GM19238 (cell line): ENCODE measurements around the gene TLE6.
"Not testable (repeated sequence)": the region's sequence is repeated elsewhere in the genome, so short reads cannot be mapped to it uniquely, and the experiment has no call there.

Experiments
- DNase-seq: peaks from one replicate; pipeline ENCODE4 v3.0.0; 2011; ENCODE audit warnings: low spot score; ENCODE audit not compliant: insufficient read length

The TLE6 gene

DNA sequence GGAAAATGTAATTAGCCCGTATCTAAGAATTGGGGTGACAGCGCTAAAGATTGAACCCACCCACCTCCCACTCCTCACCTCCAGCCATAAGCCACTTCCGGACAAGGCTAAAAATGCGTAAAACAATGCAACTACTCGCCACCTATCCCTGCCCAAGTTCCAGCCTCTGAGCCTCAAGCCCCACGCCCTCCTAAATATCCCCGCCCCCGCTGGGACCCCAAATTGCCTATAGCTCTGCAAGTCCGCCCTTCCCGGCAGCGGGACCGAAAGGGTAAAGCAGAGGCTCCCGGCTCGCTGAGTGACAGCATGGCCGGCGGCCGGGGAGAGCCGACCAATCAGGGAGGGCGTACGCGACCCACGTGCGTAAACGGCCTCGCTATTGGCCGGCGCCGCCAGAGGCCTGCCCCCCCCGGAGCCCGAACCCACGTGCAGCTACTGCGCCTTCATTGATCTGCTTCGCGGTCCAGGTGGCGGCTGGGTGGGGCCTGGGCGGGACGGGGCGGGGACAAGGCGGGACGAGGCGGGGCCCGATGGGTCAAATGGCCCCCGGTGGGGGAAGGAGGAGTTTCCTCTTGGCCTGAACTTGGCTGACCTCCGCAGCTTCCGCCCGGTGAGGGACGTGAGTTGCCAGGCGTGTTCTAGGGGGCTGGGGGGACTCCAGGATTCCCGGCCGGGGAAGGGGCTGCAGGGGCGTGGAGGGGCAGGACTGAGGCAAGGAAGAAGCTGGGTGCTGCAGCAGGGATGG, at the start of gene TLE6:
TLE6 (plus strand) TSS at position 564 of the 745 bp plus-strand sequence. CDS start 670 bp downstream, outside the sequence.
- peak; percentile 99 for DNase-seq

DNA sequence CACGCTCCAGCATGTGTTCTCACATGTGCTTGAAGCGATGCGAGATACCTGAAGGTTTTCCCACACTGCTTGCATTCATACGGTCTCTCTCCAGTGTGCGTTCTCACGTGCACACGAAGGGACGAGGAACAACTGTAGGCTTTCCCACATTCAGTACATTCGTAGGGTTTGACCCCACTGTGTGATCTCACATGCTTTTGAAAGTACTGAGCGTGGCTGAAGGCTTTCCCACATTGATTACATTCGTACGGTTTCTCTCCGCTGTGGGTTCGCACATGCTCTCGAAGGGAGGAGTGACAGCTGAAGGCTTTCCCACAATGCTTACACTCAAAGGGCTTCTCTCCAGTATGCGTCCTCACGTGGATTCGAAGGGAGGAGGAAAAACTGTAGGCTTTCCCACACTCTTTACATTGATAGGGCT, 43.9 kb upstream of the TLE6 start:
- DNase-seq: no peak

DNA sequence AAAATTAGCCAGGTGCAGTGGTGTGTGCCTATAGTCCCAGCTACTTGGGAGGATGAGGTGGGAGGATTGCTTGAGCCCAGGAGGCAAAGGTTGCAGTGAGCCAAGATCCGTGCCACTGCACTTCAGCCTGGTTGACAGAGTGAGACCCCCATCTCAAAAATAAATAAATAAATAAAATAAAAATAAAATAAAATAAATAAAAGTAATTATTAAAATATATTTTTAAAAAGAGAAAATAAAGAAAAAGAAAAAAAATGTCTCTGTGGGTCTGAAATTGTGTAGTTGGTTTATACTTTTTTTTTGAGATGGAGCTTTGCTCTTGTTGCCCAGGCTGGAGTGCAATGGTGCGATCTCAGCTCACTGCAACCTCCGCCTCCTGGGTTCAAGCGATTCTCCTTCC, 41.5 kb upstream of the TLE6 start:
- DNase-seq: not testable (repeated sequence)

DNA sequence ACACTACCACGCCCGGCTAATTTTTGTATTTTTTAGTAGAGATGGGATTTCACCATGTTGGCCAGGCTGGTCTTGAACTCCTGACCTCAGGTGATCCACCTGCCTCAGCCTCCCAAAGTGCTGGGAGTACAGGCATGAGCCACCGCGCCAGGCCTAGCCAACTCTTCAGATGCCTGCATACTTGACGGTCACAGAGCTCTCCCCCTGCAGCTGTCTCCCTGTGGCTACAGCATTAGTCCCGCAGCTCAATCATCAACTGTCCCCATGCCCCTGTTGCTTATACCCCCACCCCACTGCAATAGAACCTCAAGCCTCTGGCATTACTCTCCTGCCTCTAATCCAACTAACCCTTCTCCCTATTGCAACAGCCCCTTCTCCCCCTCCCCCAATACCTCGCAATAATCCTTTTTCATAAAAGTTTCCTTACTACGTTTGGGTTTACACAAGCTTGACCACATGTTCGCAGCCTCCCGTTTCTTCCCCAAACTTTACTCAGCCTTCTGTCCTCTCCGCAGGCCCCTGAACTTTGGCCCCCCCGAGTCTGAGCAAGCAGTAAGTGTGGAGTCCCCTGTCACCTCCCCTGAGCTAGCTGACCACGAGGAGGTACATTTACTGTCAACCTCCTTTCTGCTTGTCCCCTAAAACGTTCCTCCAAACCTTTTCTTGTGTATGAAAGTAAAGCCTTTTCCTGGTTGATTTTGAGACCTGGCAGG, 34.3 kb upstream of the TLE6 start:
- no peak for DNase-seq

DNA sequence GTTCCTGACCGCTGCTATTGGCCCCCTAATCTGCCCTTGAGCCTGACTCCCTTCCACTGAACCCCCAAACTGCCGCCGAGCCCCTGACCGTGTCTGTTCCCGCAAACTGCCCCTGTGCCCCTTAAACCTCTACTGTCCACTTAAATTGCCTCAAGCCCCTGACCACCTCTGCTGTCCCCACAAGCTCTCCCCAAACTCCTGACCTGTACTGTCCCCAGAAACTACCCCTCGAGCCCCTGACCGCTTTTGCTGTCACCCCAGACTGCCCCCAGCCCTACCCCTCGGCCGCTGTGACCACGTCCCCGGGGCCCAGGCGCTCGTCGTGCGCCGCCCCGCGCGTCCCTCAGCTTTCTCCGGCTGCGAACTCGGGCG, 33.0 kb upstream of the TLE6 start:
- no peak for DNase-seq

DNA sequence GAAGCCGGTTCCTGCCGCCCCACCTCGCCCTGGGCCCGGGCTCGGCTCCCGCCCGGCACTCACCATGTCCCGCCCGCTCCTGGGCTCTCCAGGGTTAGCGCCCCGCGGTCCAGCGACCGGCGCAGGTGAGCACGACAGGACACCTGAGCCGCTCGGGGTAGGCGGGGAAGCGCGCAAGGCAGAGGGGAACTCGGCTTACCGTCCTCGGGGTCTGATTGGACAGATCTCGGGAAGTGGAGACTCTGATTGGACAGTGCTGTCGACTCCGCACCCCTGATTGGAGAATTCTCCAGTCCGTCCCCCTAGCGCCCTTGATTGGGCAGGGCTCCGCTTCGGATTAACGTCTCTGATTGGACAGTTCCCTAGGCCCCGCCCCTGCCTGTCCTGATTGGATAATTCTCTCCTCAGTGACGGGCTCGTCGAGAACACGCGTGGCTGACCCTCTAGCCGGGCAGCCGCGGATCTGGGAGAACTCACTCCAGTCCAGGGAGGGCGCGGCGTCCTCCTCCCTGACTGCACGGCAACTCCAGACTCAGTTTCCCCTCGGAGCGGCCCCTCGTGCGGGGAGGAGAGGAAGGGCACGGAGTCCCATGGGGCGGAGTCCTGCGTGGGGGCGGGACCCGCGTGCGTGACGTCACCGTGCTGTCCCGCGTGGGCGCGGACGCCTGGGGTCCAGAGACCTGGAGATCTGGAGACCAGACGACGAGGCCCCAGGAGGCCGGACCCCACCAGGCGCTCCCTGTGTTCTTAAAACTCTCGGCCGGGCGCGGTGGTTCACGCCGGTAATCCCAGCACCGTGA, 32.4 kb upstream of the TLE6 start, which contains the start of gene ZNF77:
ZNF77 (minus strand) TSS at position 197 of the 800 bp plus-strand sequence; CDS start at position 66, 131 bp downstream.
- peak; percentile 98 for DNase-seq

DNA sequence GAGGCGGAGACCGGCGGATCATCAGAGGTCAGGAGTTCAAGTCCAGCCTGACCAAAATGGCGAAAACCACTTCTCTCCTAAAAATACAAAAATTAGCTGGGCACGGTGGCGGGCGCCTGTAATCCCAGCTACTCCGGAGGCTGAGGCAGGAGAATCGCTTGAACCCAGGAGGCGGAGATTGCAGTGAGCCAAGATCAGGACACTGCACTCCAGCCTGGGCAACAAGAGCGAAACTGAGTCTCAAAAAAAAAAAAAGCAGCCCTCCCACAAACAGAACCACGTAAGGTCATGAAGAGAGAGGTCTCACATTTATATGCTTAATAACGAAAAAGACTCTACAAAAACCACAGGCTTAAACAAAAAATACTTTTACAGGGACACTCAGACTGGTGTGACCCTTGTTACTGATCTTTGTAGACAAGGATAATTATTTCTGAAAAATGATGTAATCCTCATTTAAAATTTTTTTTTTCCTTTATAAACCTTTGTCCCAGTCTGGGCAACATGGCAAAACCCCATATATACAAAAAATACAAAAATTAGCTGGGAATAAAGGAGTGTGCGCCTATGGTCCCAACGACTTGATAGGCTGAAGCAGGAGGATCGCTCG, 31.7 kb upstream of the TLE6 start:
- no peak for DNase-seq

DNA sequence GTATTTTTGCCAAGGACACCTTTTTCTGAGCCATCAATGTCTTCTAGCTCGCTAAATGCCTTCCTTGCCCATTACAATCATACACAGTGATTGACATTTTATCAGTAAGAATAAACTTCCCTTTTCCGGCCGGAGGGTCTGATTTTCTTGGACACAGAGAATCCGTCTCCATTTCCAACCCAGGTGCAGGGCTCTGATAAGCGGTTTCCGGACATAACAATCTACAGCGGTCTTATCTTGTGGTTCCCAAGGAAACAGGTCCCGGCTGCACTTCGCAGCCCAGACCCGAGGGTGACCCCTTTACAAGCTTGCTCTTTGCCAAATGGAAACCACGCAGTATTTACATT, 27.5 kb upstream of the TLE6 start:
- no peak for DNase-seq

DNA sequence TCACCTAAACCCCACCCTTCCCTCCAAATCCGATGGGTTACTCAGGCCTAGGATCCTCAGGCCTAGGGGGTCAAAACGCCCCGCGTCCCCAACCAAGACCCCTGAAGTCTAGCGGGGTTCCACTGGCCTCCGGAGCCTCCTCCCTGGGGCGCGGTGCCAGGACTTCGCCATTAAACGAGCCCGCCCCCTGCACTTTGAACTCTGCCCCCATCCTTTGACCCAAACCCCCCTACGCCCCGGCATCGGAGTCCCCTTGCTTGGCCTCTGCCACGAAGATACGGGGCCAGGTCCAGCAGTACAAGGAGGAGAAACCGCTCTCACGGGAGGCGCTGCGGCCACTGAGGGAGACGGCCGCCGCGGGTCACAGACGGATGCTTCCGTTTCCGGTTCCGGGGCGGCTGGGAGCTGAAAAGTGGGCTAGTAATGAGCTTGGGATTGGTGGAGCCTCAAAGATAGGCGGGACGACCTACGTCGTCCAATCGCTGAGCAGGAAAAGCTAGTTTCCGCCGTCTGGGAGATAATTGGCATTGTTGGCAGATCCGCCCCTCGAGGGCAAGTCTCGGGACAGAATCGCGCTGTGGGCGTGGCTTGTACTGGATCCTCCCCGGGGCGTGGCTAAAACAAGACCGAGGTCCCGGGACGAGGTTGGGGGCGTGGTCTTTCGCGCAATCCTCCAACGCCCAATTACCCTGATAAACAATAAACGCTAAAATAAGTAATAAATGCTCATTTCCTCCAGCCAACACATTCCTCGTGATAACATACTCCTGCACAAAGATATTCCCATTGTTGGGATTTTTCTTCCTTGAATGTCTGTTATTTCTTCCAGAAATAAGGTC, 26.9 kb upstream of the TLE6 start:
- peak; percentile 96 for DNase-seq

DNA sequence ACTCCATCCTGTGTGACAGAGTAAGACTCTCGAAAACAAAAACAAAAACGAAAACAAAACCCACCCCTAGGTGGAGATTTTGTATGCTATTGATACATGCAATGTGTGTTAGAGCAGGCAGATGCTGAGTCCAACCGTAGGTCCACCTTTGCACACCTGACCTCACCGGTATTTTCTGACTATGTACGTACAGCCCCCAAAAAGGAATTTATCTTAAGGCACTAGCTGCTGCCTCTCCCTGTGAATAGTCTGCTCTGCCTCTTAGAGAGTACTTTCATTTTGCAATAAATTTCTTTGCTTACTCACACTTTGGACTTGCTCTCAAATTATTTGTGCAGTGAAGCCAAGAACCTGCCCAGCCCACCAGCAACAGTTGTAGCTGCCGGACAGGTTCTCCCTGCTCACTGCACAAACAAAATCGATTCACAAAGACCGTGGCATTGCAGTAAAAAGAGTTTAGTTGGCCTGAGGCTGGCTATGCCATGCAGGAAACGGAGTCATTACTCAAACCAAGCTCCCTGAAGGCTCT, 24.3 kb upstream of the TLE6 start:
- no peak for DNase-seq

DNA sequence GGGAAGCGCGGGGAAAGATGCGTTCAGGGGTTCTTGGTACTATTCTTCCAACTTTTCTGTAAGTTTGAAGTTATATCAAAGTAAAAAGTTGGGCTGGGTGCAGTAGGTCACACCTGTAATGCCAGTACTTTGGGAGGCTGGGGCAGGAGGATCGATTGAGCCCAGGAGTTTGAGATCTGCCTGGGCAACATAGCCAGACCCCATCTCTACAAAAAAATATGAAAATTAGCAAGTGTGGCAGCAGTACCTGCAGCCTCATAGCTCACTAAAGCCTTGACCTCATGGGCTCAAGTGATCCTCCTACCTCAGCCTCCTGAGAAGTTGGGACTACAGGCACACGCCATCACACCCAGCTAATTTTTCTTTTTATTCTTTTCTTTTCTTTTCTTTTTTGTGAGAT, 20.2 kb upstream of the TLE6 start:
- DNase-seq: no peak

DNA sequence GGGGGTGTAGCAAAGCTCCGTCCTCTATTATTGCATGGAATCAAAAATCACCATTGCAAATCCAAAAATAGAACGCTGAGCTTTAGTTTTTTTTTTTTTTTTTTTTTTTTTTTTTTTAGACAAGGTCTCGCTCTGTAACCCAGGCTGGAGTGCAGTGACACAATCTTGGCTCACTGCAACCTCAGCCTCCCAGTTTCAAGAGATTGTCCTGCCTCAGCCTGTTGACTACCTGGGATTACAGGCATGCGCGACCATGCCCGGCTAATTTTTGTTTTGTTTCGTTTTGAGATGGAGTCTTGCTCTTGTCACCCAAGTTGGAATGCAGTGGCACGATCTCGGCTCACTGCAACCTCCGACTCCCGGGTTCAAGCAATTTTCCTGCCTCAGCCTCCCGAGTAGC, 17.2 kb upstream of the TLE6 start:
- no peak for DNase-seq

DNA sequence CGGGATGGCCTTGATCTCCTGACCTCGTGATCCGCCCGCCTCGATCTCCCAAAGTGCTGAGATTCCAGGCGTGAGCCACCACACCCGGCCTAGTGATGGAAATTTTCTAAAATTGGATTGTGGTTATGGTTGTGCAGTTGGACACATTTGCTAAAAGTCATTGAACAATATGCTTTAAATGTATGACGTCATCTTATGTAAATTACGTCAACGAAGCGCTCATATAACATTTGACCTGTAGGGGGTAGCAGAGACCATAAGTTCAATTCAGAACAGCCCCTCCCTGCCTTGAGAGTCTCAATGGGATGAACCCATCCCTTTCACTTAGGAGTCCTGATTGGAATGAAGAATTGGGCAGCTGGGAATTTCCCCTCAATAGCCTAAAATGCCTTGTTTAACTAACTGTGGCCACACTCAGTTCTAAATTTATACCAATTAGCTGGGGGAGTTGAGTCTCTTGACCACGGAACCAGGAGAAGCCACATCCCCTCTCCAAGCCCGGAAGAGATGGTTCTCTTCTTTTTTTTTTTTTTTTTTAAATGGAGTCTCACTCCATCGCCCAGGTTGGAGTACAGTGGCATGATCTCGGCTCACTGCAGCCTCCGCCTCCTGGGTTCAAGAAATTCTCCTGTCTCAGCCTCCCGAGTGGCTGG, 15.2 kb upstream of the TLE6 start:
- DNase-seq: no peak

DNA sequence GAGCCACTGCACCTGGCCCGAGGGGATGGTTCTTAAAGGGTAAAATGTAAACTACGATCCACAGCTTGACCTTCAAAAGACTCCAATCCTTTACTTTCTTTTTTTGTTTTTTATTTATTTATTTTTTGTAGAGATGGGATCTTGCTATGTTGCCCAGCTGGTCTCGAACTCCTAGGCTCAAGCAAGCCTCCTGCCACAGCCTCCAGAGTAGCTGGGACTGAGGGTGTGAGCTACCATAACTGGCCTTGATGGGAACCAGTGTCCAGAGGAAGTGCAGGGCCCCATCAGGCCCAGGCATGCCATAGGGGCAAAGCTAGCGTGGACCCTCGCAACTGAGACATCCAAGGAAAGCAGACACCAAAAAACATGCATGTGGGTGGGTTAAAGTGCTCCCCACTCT, 14.2 kb upstream of the TLE6 start:
- DNase-seq: no peak

DNA sequence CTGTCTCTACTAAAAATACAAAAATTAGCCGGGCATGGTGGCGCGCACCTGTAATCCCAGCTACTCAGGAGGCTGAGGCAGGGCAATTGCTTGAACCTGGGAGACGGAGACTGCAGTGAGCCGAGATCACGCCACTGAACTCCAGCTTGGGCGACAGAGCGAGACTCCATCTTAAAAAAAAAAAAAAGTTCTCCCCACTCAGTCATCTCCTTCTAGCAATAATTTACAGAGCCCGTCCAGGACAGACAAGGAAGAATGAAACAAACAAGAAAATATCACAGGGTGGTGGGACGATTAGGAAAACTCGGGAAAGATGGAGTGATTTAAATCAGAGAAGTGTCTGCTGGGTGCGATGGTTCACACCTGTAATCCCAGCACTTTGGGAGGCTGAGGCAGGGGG, 13.7 kb upstream of the TLE6 start:
- DNase-seq: not testable (repeated sequence)

DNA sequence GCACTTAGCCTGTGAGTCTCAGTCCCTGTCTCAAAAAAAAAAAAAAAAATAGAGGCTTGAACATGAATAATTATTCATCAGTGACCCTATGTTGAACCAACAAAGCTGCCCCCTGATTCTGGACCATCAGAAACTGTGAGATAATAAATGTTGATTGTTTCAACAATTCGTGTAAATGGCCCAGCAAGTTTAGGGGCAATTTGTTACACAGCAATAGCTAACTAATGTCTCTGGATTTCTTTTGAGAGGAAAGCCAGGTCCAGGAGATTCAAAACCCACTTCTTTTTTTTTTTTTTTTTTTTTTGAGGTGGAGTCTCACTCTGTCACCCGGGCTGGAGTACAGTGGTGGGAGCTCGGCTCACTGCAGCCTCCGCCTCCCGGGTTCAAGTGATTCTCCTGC, 12.5 kb upstream of the TLE6 start:
- DNase-seq: no peak

DNA sequence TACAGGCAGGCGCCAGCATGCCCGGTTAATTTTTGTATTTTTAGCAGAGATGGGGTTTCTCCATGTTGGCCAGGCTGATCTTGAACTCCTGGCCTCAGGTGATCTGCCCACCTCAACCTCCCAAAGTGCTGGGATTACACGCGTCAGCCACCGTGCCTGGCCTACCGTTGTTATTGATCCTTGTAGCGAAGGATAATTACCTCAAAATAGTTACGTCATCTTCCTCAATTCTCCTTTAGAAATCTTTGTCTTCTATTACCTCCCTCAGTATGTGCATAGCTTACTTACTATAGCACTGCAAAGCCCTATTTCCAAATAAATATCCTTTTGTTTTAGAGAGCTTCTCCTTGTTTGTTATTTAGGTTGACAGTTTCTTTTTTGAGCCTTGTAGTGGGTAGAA, 9.4 kb upstream of the TLE6 start:
- no peak for DNase-seq

DNA sequence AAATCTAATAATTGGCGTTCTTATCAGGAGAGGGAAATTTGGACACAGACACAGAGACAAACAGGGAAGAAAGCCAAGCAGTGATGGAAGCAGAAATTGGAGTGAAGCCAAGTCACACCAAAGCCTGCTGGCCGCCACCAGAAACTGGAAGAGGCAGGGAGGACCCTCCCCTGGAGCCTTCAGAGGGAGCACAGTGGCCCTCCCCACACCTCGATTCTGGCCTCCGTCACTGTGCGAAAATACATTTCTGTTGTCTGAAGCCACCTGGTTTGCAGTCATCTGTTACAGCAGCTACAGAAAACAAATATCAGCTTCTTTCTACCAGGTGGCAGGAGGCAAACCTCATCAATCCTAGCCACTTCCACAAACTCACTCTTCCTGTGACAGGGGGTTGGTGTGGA, 8.3 kb upstream of the TLE6 start:
- DNase-seq: no peak

DNA sequence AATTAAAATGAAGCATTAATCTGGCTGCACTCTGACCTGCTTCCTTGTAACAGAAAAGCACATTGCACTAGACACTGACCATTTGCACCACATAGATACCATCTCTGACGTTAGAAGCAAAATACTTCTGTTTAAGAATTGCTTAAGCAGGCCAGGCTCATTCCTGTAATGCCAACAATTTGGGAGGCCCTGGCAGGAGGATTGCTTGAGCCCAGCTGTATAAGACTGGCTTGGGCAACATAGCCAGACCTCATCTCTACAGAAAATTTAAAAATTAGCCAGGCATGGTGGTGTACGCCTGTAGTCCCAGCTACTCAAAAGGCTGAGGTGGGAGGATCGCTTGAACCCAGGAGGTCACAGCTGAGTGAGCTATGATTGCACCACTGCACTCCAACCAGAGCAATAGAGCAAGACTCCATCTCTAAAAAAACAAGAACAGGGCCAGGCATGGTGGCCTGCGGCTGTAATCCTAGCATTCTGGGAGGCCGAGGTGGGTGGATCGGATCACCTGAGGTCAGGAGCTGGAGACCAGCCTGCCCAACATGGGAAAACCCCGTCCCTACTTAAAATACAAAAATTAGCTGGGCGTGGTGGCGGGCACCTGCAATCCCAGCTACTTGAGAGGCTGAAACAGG, 7.0 kb upstream of the TLE6 start:
- DNase-seq: no peak

DNA sequence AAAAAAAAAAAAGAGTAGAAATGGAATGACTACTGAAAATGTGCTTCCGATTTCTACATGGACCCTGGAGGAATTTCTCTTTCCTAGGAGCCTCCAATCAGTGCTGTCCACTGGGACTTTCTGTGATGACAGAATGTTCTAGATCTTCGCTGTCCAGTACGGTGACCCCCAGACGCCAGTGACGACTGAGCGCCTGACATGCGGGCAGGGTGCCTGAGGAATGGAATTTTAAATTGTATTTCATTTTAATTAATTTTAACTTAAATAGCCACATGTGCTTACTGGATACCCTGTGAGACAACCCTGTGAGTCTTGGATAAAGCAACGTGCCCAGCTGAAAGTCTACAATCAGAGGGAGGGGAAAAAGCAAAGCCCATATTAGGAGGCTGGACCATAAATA, 4.1 kb upstream of the TLE6 start:
- no peak for DNase-seq
